Astrocyte of the spinal cord (primary cell): ENCODE data around the gene PTPN3.
A peak's percentile ranks its signal among the peaks of the same experiment; 100 is the strongest.

Experiments used
- DNase-seq: peaks from one replicate; pipeline ENCODE4 v3.0.0; 2011; ENCODE audit warnings: low read depth, low spot score
- H3K4me3 ChIP-seq: 2 replicates; pipeline ENCODE4 v1.5.1; 2011; ENCODE audit warnings: low read depth, mild to moderate bottlenecking, low read length, moderate library complexity
- in situ Hi-C: cut with HindIII; loops from 2 replicates; pipeline ENCODE4 v1.10.0; 2017; ENCODE audit warnings: low sequenced_read_pairs
- TF ChIP-seq, protein P1 (sequence below): IDR thresholded peaks from 2 replicates; pipeline ENCODE4 v1.5.1; 2012; ENCODE audit warnings: low read depth, mild to moderate bottlenecking, low read length, inconsistent platforms

PTPN3 gene

GRCh38 chr9:109414125-109414785 lies 83.9 kb downstream of the PTPN3 start:
- TF ChIP-seq, protein P1, sequence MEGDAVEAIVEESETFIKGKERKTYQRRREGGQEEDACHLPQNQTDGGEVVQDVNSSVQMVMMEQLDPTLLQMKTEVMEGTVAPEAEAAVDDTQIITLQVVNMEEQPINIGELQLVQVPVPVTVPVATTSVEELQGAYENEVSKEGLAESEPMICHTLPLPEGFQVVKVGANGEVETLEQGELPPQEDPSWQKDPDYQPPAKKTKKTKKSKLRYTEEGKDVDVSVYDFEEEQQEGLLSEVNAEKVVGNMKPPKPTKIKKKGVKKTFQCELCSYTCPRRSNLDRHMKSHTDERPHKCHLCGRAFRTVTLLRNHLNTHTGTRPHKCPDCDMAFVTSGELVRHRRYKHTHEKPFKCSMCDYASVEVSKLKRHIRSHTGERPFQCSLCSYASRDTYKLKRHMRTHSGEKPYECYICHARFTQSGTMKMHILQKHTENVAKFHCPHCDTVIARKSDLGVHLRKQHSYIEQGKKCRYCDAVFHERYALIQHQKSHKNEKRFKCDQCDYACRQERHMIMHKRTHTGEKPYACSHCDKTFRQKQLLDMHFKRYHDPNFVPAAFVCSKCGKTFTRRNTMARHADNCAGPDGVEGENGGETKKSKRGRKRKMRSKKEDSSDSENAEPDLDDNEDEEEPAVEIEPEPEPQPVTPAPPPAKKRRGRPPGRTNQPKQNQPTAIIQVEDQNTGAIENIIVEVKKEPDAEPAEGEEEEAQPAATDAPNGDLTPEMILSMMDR: no peak
- no peak overlapping the region for H3K4me3 ChIP-seq
- no peak for DNase-seq
- in situ Hi-C loops: no loop called here

- TF ChIP-seq, protein P1: peak; percentile 88
- no peak overlapping the region for H3K4me3 ChIP-seq
- peak; percentile 50 for DNase-seq
These were observed 86.2 kb downstream of the PTPN3 start for GRCh38 chr9:109411798-109412352.

DNA sequence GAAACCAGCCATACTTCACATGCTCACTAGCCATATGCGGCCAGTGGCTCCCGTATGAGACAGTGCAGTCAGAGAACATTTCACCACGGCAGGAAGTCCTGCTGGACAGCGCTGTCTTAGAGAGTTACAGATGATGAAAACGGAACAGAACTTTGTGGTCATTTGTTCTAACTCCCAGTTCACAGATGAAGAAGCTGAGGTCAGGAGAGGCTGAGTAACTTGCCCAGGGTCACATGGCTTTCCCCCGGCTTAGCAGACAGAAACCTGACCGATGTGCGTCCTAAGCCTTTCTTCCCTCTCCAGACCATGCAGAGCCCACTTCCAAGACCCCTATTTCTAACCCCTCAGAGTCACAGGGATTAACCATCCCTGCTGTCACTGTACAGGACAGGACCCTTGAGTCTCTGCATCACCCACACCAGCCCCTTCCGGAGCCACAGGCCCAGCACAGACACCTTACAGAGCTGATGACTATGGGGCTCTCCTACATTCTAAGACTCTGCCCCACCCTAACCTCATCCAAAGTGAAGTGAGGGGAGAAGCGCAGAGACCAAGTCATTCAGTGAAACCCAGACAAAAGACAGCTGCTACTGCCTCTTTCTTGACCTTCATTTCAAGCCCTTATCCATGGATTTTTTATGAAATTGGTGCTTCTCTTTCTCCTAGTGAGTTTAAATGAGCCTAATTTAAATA lies 86.9 kb downstream of the PTPN3 start:
- DNase-seq: no peak
- TF ChIP-seq, protein P1: no peak
- in situ Hi-C loops: no loop called here
- no peak overlapping the region for H3K4me3 ChIP-seq

More at GRCh38 chr9:109411798-109412352, 86.2 kb downstream of the PTPN3 start:
- in situ Hi-C loops: no loop called here

- no peak for DNase-seq
- in situ Hi-C loops: no loop called here
- no peak overlapping the region for H3K4me3 ChIP-seq
- TF ChIP-seq, protein P1: peak; percentile 18
These were observed 88.2 kb downstream of the PTPN3 start for GRCh38 chr9:109409773-109410397.

DNA sequence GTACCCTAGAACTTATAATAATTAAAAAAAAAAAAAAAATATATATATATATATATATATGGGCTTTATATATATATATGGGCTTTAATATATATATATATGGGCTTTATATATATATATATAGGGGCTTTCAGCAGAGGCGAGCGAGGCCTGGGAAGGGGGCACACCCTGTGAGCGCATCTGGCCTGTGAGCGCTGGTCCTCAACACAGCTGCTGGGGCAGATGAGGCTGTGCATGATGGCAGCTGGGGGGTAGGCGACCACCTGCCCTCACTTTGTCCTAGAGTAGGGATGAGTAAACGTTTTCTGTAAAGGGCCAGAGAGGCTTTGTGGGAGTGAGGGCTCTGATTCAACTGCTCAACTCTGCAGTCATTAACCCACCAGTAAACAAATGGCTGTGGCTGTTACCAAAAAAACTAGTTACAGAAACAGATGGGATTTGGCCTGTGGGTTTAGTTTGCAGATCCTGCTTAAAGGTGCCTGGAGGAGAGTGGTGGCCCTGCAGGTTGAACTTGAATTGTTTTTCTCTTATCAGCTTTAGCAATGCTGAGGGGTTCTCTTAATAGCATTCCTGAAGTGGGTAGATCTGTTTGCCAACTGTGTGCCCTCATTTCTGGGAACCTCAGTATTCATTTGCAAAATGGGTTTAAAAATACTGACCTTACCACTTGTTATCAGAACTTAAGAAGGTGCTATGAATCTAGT lies 89.2 kb downstream of the PTPN3 start:
- in situ Hi-C loops: no loop called here

More for the DNA sequence above, 89.2 kb downstream of the PTPN3 start:
- no peak overlapping the region for H3K4me3 ChIP-seq
- TF ChIP-seq, protein P1: no peak
- DNase-seq: no peak
